Fibroblast of lung (primary cell): ENCODE results near the gene TBC1D5. TPM values are rescaled to one million over a fixed set of nuclear protein-coding genes. Genes with fewer than 3 reads are reported as not detected.

Experiments
- DNase-seq, 2 donors: peaks; one replicate each; pipeline versions ENCODE4 v3.0.0 to v3.0.0-alpha.2; 2010; ENCODE audit warnings: low read depth in 2 of 2
- H2AFZ ChIP-seq: 2 replicates; pipeline ENCODE4 v1.5.1; 2012; ENCODE audit warnings: low read length, control low read depth, inconsistent platforms
- H3K27ac ChIP-seq: 2 replicates; pipeline ENCODE4 v1.5.1; 2011; ENCODE audit warnings: low read length, control low read depth; ENCODE audit not compliant: insufficient read depth
- H3K27me3 ChIP-seq: 2 replicates; pipeline ENCODE4 v1.5.1; 2011; ENCODE audit warnings: mild to moderate bottlenecking, low read length; ENCODE audit not compliant: control insufficient read depth, insufficient read depth
- H3K36me3 ChIP-seq: 2 replicates; pipeline ENCODE4 v1.5.1; 2011; ENCODE audit warnings: low read length; ENCODE audit not compliant: control insufficient read depth, insufficient read depth
- H3K4me1 ChIP-seq: 2 replicates; pipeline ENCODE4 v1.5.1; 2011; ENCODE audit warnings: low read length; ENCODE audit not compliant: control insufficient read depth, insufficient read depth; ENCODE audit errors: extremely low read depth
- H3K4me2 ChIP-seq: 2 replicates; pipeline ENCODE4 v1.5.1; 2011; ENCODE audit warnings: low read length, control low read depth; ENCODE audit not compliant: insufficient read depth; ENCODE audit errors: extremely low read depth
- H3K4me3 ChIP-seq, 4 experiments: fragments of 200-600 bp in 1 of 4; sonication (generic) in 1 of 4; replicated peaks in 1 of 4; 2 replicates each; pipeline ENCODE4 v1.5.1; 2011 to 2016; ENCODE audit warnings: low read length in 4 of 4, low read depth in 3 of 4, mild to moderate bottlenecking in 3 of 4, control low read depth in 2 of 4, inconsistent platforms in 1 of 4, mixed read lengths in 1 of 4; ENCODE audit not compliant: insufficient read depth in 1 of 4; ENCODE audit errors: control extremely low read depth in 1 of 4
- H3K79me2 ChIP-seq: 2 replicates; pipeline ENCODE4 v1.5.1; 2012; ENCODE audit warnings: mild to moderate bottlenecking, low read length, inconsistent platforms; ENCODE audit not compliant: control insufficient read depth, insufficient read depth
- H3K9ac ChIP-seq: 2 replicates; pipeline ENCODE4 v1.5.1; 2011; ENCODE audit warnings: mild to moderate bottlenecking, low read length, control low read depth; ENCODE audit not compliant: insufficient read depth
- H3K9me3 ChIP-seq: 2 replicates; pipeline ENCODE4 v1.5.1; 2012; ENCODE audit warnings: low read depth, low read length; ENCODE audit not compliant: control insufficient read depth, insufficient read depth
- H4K20me1 ChIP-seq: 2 replicates; pipeline ENCODE4 v1.5.1; 2011; ENCODE audit warnings: low read length; ENCODE audit not compliant: control insufficient read depth, insufficient read depth; ENCODE audit errors: extremely low read depth
- CTCF ChIP-seq, 2 donors: IDR thresholded peaks in 1 of 2; conservative IDR thresholded peaks in 1 of 2; 1 replicate in 1 of 2; 2 replicates in 1 of 2; pipeline ENCODE4 v1.5.1; 2011 to 2012; ENCODE audit warnings: low read length in 2 of 2, control low read depth in 1 of 2, inconsistent platforms in 1 of 2, low read depth in 1 of 2, mild to moderate bottlenecking in 1 of 2
- EZH2 ChIP-seq: IDR thresholded peaks from 2 replicates; pipeline ENCODE4 v1.5.1; 2012; ENCODE audit warnings: low read length, control low read depth, mild to moderate bottlenecking; ENCODE audit errors: missing control alignments
- polyA plus RNA-seq, 2 donors: library from polyadenylated mRNA; depleted of rRNA in 1 of 2; stranded (reverse) in 1 of 2; unstranded in 1 of 2; fragments of >200 nt; gene quantifications; 2 replicates each; pipeline ENCODE4 v1.2.1, GENCODE V29; 2011 to 2012; ENCODE audit warnings: missing spikeins in 1 of 2
- total RNA-seq: library from RNA; depleted of rRNA; stranded (reverse); fragments of >200 nt; gene quantifications from 2 replicates; pipeline ENCODE4 v1.2.1, GENCODE V29; 2014

Gene TBC1D5
- total and polyA plus RNA-seq, 2 donors (not counting 1 experiment from before 2014, with no cell fraction given): 43.6 to 129 TPM

DNA sequence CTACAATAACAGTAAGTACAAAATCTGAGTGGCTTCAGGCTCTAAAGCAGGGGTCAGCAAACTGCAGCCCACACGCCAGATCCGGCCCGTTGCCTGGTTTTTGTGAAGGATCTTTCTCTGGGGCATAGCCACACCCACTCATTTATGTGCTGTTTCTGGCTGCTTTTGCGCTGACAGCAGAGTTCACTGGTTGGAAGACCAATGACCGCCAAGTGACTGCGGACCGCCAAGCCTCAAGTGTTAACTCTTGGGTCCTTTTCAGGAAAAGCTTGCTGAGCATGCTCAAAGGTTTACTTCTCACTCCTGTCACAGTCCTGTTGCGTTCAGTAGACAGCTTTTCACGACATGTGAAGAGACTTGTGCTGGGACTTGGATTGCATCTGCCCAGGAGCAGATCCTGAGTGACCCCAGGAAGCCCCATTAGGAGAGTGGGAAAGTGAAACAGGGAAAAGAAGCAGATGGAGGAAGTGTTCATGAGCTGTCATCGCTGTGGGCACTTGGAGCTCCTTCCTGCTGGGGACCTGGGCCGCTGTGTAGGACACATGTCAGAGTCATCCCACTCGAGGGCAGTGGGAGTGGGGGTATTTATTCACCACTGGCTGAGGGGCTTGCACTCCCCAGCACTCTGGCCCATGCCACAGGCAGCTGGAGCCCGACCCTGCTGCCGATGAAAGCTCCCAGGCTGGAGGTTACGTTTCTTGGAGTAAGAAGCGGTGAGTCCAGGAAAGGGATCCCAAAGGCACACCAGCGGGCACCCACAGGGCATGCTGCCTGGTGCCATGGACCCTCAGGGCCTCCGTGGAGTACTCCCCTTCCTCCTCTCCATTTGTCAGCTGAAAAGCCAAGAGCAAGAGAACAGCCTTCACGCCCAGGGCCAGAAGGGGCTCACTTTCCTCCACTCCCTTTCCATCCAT lies 608.5 kb downstream of the TBC1D5 start:
- no peak overlapping the region for H3K4me2 ChIP-seq
- TF ChIP-seq CTCF (conservative IDR thresholded peaks at IDR 0.05 in 1 of 2, IDR thresholded peaks at IDR 0.05 in 1 of 2; ENCODE audit: low read depth in 1 of 2, low read length in 2 of 2) (no peak), EZH2 (no peak)

DNA sequence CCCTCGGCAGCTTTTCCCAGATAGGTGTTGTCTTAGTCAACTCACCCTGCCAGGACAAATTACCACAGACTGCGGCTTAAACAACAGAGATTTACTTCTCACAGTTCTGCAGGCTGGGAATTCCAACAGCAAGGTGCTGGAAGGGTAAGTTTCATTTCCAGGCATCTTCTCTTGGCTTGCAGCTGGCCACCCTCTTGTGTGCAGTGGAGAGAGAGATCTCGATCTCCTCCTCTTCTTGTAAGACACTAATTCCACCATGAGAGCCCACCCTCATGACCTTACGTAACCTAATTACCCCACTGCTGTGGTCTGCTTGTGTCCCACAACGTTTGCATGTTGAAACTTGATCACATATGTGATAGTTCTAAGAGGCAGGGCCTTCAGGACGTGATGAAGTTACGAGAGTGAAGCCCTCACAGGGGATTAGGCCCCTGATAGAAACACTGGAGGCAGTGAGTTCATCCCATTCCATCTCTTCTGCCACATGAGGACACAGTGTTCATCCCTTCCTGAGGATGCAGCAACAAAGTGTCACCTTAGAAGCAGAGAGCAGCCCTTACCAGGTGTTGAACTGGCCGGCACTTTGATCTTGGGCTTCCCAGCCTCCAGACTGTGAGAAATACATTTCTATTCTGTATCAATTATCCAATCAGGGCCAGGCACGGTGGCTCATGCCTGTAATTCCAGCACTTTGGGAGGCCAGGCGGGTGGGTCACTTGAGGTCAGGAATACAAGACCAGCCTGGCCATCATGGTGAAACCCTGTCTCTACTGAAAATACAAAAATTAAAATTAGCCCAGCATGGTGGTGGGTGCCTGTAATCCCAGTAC lies 609.9 kb downstream of the TBC1D5 start:
- H3K4me2 ChIP-seq: no peak overlapping the region
- TF ChIP-seq CTCF (conservative IDR thresholded peaks at IDR 0.05 in 1 of 2, IDR thresholded peaks at IDR 0.05 in 1 of 2; ENCODE audit: low read depth in 1 of 2, low read length in 2 of 2) (no peak), EZH2 (no peak)
- no peaks in the 10 kb centered on the region for H3K79me2 ChIP-seq
- no peaks in the 10 kb centered on the region for H3K36me3 ChIP-seq
- H2AFZ ChIP-seq: no peak overlapping the region
- no peak overlapping the region for H3K4me3 ChIP-seq
- H3K27ac ChIP-seq: no peak overlapping the region
- H3K4me1 ChIP-seq: no peaks in the 10 kb centered on the region
- H3K27me3 ChIP-seq: no peaks in the 10 kb centered on the region
- H4K20me1 ChIP-seq: no peaks in the 10 kb centered on the region
- H3K9me3 ChIP-seq: no peaks in the 10 kb centered on the region
- H3K9ac ChIP-seq: no peak overlapping the region
- no peak for DNase-seq

More for the DNA sequence above, 608.5 kb downstream of the TBC1D5 start:
- no peaks in the 10 kb centered on the region for H3K79me2 ChIP-seq
- no peaks in the 10 kb centered on the region for H3K36me3 ChIP-seq
- DNase-seq: no peak
- no peak overlapping the region for H3K4me3 ChIP-seq
- no peaks in the 10 kb centered on the region for H3K27me3 ChIP-seq
- H3K9ac ChIP-seq: no peak overlapping the region
- H3K4me1 ChIP-seq: no peaks in the 10 kb centered on the region
- no peak overlapping the region for H2AFZ ChIP-seq
- no peaks in the 10 kb centered on the region for H3K9me3 ChIP-seq
- H3K27ac ChIP-seq: no peak overlapping the region
- no peaks in the 10 kb centered on the region for H4K20me1 ChIP-seq

GRCh38 chr3:17130956-17131355 lies 611.5 kb downstream of the TBC1D5 start:
- no peak overlapping the region for H2AFZ ChIP-seq
- no peak for DNase-seq
- H3K9me3 ChIP-seq: no peaks in the 10 kb centered on the region
- H3K4me3 ChIP-seq: no peak overlapping the region
- H3K4me2 ChIP-seq: no peak overlapping the region
- H3K79me2 ChIP-seq: no peaks in the 10 kb centered on the region
- H3K27me3 ChIP-seq: no peaks in the 10 kb centered on the region
- H3K9ac ChIP-seq: no peak overlapping the region
- H3K27ac ChIP-seq: no peak overlapping the region
- no peaks in the 10 kb centered on the region for H3K36me3 ChIP-seq
- H4K20me1 ChIP-seq: no peaks in the 10 kb centered on the region
- no peak for TF ChIP-seq EZH2
- no peak for TF ChIP-seq CTCF (conservative IDR thresholded peaks at IDR 0.05 in 1 of 2, IDR thresholded peaks at IDR 0.05 in 1 of 2; ENCODE audit: low read depth in 1 of 2, low read length in 2 of 2)
- H3K4me1 ChIP-seq: no peaks in the 10 kb centered on the region
